DMS153 (cell line): Measurements from ENCODE around the gene TMEM240.
A peak's percentile ranks its signal among the peaks of the same experiment; 100 is the strongest.
"Not testable (repeated sequence)": the region's sequence is repeated elsewhere in the genome, so short reads cannot be mapped to it uniquely, and the experiment has no call there.

Experiments
- DNase-seq: peaks from one replicate; lab custom pipeline; 2025; lab: John Stamatoyannopoulos, UW

Gene TMEM240

DNA sequence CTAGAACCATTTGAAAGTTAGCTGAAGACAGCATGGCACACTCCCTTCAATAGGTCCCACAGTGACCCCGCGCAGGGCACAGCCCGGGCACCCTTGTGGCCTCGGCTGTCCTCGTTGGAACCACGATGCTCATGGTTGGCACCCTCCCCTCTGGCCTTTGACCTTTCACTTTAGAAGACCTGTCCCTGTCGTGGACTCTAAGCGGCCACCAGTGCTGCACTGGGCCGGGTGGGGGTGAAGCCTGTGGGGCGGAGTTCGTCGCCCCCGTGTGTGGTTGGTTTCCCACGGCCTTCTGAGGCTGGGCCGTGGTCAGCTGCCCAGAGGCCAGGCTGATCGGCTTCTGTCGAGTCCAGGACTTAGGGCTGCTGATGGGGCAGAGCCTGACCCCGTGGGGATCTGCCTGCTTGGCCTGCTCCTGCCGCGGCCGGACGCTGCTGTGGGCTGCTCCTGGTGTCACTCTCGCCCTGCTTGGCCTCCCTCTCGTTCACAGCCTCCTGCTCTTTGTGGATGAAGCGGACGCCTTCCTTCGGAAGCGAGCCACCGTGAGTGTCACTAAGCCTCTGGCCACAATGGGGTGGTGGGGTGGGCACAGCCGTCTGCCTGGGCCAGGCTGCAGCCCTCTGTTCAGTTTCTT, 15.6 kb downstream of the TMEM240 start:
- DNase-seq, result not testable (repeated sequence)

DNA sequence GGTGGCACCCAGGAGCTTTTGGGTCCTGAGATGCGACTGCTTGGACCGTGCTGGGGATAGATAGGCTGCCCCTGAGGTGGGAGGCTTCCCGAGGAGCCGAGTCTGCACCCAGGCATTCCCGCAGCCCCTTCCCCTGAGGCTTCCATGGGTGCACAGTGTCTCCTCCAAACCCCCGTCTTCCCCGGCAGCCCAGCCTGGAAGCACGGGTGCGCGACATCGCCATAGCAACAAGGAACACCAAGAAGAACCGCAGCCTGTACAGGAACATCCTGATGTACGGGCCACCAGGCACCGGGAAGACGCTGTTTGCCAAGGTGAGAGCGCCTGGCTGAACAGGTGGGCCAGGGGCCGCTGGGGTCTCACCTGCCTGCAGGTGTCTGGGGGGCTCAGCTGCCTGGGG, 16.8 kb downstream of the TMEM240 start:
- DNase-seq, result not testable (repeated sequence)

DNA sequence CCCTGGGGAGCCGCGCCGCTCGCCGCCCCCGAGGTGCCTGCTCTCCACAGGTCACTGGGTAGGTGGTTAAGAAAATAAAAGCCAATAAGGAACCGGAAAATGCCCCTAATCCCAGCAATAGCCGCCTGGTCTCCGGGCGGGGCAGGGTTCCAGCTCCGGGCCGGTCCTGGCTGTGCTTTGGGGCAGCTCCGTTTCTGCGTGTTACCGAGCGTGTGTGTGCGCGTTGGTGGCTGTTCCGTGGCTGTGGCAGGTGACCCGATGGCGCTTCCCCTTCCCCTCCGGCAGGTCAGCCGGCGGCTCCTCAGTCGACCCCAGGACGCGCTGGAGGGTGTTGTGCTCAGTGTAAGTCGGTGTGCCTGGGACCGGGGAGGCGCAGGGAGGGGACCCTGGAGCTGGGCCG, 17.2 kb downstream of the TMEM240 start:
- DNase-seq, result not testable (repeated sequence)

DNA sequence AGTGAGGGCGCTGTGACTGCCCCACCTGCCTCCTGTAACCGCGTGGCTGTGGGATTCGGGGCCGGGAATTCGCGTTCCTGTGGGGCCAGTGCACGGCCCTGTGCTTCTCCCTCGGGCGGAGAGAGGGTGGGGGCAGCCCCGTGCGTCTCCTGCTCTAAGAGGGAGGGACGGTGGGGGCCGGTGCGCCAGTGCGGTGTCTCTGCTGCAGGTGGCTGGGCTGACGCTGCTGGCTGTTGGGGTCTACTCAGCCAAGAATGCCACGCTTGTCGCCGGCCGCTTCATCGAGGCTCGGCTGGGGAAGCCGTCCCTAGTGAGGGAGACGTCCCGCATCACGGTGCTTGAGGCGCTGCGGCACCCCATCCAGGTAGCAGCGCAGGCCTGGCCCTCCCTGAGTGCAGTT, 17.9 kb downstream of the TMEM240 start:
- DNase-seq, result not testable (repeated sequence)

DNA sequence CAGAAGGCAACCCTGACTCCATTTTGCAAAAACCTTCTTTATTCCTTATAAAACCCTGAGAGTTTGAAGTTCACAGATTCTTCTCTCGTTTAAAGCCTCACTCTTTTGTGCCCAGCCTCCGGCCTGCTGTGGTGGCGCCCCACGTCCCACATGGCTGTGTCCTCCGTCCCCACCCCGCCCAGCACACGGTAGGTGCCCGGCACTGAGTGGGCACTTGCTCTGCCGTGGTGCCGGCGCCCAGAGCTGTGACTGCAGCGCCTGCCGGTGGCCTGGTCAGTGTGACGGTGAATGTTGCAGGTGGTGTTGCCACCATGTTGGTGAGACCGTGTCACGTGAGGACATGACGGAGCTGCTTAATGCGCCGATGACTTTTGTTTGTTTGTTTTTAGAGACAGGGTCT, 19.1 kb downstream of the TMEM240 start:
- no peak for DNase-seq

DNA sequence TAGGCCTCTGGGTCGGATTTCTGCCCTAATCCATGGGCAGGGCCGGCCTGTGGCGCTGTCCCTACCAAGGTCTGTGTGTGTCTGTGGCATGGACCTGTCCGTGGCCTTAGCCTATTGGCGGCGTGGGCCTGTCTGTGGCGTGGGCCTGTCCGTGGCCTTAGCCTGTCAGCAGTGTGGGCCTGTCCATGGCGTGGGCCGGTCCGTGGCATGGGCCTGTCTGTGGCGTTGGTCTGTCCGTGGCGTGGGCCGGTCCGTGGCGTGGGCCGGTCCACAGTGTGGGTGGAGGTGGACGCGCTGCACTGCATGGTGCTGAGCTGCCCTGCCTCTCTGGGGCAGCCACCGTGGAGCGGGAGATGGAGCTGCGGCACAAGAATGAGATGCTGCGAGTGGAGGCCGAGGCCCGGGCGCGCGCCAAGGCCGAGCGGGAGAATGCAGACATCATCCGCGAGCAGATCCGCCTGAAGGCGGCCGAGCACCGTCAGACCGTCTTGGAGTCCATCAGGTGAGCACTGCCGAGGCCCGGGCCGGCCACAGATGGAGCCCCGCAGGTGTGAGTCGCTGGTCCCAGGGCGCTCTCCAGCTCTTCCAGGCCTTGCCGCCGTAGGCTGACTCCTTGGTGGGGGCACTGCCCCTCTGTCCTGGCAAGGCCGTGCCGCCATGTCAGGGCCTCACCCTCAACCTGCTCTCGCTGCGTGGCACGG, 20.5 kb downstream of the TMEM240 start:
- not testable (repeated sequence) for DNase-seq

DNA sequence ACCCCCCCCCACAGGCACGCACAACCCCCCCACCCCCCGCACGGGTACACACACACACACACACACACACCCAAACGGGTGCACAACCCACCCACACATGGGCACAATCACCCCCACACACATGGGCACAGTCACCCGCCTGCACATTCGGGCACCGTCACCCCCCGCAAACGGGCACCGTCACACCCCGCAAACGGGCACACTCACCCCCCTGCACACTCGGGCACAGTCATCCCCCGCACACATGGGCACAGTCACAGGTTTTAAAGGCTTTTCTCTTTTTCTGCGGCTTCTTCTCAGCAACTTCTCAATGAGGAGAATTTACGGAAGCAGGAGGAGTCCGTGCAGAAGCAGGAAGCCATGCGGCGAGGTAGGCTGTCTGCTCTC, 21.8 kb downstream of the TMEM240 start:
- DNase-seq, result not testable (repeated sequence)

DNA sequence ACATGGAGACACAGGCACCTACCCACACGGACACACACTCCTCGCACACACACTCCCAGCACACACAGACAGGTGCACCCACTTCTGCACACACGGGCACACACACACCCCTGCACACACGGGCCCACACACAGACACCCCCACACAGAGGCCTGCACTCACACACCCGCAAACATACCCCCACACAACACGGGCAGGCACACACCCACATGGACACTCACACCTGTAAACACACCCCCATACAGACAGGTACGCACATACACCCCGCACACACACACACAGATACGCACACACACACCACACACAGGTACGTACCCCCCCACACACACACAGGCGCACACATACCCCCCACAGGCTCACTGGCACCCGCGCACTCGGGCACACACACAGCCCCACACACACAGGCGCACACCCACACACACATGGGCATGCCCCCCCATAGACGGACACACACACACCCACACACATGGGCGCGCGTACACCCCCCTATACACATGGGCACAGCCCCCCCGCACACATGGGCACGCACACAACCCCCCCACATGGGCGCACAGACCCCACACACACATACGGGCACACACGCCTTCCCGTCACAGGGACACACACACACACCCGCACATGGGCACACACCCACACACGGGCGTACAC, 22.3 kb downstream of the TMEM240 start:
- DNase-seq, result no peak

DNA sequence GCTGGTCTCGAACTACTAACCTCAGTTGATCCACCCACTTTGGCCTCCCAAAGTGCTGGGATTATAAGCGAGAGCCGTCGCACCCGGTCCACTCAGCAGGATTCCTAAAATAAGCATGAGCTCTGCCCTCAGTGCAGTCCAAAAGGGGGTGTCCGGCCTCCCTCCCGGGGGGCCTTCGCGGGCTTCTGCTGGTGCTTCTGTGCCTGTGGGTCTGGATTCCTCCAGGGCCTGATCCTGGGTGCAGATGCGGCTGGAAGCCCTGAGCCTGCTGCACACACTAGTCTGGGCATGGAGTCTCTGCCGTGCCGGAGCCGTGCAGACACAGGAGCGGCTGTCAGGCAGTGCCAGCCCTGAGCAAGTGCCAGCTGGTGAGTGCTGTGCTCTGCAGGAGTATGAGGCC, 23.5 kb downstream of the TMEM240 start:
- not testable (repeated sequence) for DNase-seq

DNA sequence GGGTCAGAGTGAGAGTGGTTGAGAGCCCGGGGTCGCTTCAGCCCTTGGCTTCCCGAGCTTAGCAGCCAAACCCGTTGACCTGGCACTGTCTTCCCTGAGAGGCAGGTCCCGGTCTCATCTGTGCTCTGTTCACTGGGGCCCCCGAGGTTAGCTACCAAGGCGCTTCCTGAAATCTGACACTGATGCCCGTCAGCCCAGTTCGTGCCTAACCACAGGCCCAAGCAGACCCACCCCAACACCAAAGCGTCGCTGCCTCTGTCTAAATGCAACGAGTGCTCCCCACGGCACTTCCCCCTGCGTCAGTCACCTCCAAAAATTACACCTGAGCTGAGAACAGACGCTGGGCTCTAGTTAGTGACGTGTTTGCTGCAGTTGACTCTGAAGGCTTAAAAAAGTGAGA, 26.0 kb downstream of the TMEM240 start:
- not testable (repeated sequence) for DNase-seq

DNA sequence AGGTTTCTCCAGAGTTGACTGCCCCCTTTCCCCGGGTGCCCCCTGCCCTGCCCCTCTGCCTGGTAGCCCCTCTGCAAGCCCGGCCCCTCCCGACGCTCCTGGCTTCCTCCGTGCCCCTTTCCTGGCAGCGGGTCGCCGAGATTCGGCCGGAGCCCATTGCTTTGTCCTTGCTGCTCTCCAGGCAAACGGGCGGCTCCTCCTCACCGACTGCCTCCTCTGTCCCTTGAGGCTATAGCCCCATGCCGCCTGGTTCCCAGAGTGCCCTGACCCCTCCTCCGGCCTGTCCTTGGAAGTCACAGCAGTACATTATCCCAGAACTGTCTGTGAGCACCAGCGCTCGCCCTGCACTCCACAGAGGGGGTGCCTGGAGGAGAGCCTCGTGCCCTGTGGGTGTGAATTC, 26.7 kb downstream of the TMEM240 start:
- not testable (repeated sequence) for DNase-seq

DNA sequence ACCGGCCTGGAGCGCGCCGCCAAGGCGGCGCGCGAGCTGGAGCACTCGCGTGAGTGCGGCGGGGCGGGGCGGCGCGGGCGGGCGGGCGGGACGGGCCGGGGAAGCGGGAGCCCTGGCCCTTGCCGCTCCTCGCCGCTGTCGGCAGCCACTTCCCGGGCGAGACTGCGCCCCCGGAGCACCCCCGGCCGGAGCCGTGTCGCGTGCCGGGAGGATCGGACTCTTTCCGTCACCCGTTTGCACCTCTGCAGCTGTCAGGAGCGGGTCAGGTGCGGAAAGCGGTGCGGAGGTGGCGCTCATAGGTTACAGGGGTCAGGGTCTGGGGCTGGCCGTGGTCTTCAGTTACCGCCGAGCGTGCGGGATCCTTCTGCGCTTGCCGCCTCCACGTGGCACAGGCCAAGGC, 28.0 kb downstream of the TMEM240 start:
- not testable (repeated sequence) for DNase-seq

DNA sequence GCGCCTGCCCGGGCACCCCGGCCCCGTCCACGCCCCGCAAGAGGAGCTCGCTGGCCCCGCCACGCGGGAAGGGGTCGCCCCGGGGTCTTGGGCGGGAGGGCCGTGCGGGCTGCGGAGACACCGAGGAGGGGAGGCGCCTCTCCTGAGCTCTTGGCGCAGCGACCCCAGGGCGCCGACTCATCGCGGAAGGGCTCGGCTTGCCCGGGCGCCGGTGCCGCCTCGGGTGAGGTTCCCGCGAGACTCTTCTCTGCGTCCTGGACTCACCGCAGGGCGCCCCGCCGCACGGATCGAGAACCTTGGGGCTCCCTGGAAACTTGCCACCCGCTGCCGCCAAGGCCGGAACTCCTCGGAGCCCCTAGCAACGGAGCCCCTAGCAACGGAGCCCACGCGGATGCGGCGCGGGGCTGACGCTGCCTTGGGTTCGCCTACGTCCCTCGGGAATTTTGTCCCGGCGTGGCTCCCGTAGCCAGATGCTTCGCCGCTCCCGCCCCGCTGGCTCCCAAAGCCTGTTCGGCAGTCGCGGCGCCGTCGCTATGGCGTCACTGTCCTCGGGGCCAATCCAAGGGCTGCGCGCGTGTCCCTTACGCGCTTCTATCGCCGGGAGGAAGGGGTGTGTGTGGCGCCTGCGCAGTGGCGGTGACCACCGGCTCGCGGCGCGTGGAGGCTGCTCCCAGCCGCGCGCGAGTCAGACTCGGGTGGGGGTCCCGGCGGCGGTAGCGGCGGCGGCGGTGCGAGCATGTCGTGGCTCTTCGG, 28.7 kb downstream of the TMEM240 start, which contains the start of gene ATAD3A:
TSS of gene ATAD3A (plus strand) at position 630 of the 753 bp plus-strand sequence. CDS start at position 737, 107 bp downstream.
- DNase-seq, result peak; percentile 99

DNA sequence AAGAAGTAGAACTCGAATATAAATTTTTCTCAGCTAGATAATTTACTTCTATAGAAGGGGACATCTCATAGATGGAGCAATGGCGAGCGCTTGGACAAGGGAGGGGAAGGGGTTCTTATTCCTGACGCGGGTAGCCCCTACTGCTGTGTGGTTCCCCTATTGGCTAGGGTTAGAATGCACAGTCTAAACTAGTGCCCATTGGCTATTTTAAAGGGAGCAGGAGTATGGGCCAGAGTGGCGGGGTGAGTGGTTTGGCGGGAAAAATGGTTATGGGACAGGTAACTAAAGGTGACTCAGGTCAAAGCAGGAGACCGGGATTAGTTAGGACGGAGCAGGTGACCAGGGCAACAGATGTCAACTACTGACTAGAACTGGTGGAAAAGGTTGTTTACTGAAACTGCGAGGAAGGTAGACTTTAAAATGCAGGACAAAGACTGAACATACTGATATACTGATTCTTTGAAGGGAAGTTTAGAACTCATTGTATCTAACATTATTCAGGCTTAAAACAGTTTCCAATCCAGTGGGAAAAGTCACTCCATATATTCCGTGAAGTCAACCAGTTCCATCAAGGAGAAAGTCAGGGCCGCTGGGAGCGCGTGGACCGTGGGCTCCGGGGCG, 29.4 kb downstream of the TMEM240 start:
- peak; percentile 93 for DNase-seq

DNA sequence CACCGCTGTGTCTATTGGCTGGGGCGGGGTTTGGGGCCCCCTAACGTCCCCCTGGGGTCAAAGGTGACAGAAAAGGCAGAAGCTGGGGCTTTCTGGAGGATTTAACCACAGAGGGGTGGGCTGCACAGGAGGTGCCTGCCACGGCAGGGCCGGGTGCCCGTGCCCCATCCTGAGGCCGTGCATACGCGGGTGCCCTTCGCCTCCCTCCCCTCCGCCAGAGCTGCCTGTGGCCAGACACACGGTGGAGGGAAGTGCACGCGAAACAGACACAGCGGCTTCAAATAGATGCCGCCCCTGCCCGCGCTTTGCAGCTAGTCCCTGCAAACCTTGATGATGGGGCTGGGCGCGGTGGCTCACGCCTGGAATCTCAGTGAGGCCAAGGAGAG, 31.0 kb downstream of the TMEM240 start:
- DNase-seq, result not testable (repeated sequence)

DNA sequence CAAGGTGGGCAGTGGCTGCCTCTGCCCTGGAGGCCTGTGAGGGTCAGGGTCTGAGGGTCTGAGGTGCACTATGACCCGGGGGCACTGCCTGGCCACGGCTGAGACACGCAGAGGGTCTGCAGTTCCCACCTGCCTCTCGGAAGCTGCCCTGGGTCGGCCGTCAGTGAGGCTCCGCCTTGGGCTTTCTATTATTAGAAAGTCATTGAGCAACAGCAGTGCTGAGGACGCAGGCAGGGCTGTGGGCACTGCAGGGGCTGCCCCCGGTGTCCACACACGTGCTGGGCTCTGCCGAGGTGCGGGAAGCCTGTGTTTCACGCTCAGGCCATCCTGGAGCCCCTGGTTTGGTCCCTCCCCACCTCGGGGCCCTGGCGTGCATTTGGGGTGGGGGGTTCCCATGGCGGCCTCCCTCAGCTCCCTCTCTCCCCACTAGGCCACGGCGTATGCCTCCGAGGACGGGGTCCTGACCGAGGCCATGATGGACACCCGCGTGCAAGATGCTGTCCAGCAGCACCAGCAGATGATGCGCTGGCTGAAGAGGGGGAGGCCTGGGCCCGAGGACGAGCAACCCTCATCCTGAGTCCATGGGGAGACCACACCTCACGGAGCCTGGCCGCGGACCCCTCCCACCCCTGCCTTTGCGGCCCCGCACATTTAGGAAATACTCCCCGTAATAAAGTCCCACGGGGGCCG, 31.5 kb downstream of the TMEM240 start:
- not testable (repeated sequence) for DNase-seq

DNA sequence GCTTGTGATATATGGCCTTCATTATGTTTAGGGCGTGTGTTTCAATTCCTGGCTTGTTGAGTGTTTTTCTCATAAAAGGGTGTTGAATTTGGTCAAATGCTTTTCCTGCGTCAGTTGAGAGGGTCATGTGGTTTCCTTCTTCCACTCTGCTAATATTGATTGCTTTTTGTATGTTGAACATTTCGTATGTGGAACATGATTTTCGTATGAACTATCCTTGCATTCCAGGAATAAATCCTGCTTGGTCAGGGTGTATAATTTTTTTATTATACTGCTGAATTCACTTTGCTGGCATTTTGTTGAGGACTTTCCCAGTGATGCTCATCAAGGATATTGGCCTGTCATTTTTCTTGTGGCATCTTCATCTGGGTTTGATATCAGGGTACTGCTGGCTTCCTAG, 33.1 kb downstream of the TMEM240 start:
- DNase-seq, result no peak

DNA sequence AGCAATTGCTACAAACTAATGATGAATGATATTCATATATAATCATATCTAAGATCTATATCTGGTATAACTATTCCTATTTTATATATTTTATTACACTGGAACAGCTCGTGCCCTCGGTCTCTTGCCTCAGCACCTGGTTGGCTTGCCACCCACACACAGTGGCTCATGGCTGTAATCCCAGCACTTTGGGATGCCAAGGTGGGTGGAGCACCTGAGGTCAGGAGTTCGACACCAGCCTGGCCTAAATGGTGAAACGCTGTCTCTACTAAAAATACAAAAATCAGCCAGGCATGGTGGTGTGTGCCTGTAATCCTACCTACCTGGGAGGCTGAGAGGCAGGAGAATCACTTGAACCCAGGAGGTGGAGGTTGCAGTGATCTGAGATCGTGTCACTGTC, 34.6 kb downstream of the TMEM240 start:
- not testable (repeated sequence) for DNase-seq

DNA sequence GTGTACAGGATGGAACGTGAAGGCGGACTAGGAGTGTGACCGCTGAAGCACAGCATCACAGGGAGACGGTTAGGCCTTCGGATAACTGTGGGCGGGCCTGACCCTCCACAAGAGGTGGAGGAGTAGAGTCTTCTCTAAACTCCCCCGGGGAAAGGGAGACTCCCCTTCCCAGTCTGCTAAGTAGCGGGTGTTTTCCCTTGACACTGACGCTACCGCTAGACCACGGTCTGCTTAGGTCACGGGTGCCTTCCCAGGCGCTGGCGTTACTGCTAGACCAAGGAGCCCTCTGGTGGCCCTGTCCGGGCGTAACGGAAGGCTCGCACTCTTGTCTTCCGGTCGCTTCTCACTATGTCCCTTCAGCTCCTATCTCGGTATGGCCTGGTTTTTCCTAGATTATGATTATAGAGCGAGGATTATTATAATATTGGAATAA, 35.0 kb downstream of the TMEM240 start:
- DNase-seq, result peak; percentile 67

DNA sequence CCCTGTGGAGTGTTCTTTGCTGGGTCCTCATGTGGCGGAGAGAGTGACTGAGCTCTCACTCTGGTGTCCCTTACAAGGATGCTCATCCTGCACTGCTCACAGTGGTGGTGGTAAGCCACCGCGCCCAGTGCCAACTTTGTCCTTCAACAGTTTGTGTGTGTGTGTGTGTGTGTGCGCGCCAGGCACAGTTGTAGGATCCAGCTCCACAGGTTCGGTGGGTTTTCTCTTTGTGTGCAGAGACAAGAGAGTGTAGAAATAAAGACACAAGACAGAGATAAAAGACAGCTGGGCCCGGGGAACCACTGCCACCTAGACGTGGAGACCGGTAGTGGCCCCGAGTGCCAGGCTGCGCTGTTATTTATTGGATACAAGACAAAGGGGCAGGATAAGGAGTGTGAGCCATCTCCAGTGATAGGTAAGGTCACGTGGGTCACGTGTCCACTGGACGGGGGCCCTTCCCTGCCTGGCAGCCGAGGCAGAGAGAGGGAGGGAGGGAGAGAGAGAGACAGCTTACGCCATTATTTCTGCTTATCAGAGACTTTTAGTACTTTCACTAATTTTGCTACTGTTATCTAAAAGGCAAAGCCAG, 35.6 kb downstream of the TMEM240 start:
- DNase-seq, result peak; percentile 93

DNA sequence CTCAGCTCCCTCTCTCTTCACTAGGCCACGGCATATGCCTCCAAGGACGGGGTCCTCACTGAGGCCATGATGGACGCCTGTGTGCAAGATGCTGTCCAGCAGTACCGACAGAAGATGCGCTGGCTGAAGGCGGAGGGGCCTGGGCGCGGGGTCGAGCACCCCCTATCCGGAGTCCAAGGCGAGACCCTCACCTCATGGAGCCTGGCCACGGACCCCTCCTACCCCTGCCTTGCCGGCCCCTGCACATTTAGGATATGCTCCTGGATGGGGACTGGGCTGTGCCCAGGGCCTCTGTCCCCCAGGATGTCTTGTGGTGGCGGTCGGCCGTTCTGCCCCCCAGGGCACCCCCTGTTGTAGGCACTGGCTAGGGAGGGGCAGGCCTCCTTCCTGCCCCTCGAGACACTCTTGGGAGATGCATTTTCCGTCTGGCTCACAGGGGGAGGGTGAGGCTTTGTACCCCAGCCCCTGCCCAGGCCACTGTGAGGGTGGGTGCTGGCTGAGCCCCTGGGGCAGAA, 44.9 kb downstream of the TMEM240 start:
- DNase-seq, result not testable (repeated sequence)
